Right renal cortex interstitium (tissue), 3 donors: ENCODE data around the gene RILPL1. TPM values are rescaled to one million over a fixed set of nuclear protein-coding genes. Genes with fewer than 3 reads are reported as not detected.
"Not testable (repeated sequence)": the region's sequence is repeated elsewhere in the genome, so short reads cannot be mapped to it uniquely, and the experiment has no call there.

Source experiments
- DNase-seq, 3 donors: peaks; one replicate each; pipeline ENCODE4 v3.0.0-alpha.2; 2013; ENCODE audit warnings: low read depth in 3 of 3, low spot score in 2 of 3
- polyA plus RNA-seq, 3 donors: library from polyadenylated mRNA; unstranded; fragments of 120-200 nt; gene quantifications; one replicate each; pipeline ENCODE4 v1.2.1, GENCODE V29; 2013; ENCODE audit not compliant: insufficient read length in 3 of 3

Gene RILPL1
- polyA plus RNA-seq, 3 donors, result 15.5 to 17.9 (median 16.1) TPM

DNA sequence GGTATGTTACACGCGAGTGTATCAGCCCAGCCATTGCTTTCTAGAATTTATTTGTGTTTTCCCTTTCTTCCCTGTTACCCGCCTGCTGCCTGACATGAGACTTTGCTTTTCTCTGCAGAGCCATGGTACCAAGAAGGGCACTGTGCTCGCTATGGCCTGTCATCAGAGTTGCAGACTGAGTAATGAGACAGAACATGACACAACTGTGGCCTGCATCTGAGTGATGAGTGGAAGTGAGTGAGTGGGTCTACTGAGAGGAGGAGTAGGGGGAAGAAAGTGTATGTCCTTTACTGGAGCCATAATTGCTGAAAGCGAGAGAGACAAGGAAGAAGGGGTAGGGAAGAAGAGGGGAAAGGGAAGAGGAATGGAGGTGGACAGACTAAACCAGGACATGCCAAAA is 2.9 kb downstream of the RILPL1 start:
- no peak for DNase-seq

DNA sequence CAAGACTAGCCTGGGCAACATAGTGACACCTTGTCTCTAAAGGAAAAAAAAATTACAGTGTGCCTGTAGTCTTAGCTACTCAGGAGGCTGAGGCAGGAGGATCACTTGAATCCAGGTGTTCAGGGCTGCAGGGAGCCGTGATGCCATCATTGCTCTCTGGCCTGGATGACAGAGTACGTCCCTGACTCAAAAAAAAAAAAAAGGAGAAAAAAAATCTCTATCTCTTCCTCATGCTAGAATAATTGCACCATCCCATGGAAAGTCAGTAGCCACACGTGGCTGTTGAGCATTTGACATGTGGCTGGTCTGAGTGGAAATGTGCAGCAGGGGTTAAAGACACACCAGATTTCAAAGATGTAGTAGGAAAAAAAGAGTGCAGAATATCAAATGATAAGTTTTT is 3.8 kb downstream of the RILPL1 start:
- DNase-seq, result no peak

DNA sequence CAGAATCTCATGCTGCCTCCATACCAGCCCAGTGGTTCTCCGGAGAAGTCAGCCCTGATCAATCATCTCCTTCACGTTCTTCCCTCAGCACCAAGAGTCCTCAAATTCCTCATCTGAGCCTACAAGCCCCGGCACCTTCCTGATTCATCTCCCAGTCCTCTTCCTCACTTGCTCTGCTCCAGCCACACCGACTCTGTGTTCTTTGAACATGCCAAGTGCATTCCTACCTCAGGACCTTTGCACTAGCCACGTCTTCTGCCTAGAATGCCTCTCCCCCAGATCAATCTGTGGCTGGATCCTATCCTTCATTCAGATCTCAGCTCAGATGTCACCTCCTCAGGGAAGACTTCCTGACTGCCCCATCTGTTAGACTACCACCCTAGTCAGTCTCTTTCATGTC is 4.7 kb downstream of the RILPL1 start:
- DNase-seq, result no peak

DNA sequence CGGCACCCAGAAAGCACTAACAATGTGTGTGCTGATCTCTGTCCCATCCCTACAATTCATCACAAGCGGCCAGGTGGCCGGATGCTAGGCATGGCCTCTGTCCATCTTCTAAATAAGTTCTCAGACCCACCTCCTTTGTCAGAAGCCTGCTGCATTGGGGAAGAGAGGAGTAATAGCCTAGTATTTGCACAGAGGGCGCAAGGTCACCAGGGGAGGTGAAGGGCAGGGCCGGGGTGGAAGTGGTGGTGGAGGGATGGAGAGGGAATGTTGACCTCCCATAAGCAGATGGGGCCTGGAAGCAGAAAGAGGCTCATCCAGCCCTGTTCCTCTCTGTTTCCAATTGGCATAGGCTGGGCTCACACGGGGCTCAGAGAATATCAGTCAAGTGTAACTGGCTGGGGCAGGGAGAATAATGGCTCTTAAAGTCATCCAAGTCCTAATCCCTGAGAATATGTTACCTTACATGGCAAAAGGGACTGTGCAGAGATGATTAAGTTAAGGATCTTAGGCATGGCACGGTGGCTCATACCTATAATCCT is 6.9 kb downstream of the RILPL1 start:
- no peak for DNase-seq

DNA sequence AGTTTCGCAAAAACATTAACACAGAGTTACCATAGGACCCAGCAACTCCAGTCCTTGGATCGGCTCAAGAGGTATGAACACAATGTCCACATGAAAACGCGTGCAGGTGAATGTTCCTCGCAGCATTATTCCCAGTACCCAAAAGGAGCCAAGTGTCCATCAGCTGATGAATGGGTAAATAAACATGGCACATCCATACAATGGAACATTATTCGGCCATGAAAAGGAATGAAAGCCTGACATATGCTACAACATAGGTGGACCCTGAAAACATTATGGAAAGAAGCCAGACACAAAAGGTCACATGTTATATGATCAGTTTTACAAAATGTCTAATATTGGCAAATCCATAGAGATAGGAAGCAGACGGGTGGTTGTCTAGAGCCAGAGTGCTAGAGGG is 9.1 kb downstream of the RILPL1 start:
- DNase-seq, result no peak

DNA sequence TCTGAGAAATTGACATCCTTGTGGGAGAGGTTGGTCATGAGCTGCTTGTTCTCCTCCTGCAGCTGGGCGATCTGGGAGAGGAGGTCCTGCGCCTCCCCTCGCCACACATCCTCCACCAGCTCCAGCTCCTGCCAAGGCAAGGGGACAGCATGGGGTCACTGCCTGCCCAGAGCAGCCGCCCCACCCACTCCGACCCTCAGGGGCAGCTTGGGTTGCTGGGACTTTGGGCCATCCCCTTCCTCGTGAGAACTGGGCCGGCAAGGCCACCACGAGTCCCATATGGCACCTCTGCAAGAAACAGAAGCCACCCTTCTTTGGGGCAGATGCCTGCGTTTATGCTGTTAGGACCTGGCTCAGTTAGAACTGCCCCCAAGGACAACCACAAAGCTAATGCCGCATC is 10.0 kb downstream of the RILPL1 start:
- no peak for DNase-seq

DNA sequence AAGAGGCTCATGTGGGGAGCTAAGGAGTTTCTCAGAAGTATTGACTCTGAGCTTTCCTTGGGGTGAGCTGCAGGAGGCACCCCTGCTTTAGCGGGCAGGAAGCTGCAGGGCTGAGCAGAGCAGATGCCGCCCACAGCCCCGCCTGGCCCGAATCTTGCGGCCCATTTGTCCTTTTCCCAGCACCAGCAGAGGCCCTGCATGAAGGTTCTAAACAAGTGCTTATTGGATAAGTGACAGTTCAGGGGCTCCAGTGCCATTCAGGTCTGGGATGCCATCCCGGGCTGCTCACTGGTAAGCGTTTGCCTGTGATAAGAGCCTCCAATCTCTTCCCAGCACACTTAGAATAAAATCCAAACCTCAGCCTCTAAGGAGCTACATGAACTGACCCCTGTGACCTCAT is 11.4 kb downstream of the RILPL1 start:
- DNase-seq, result no peak

DNA sequence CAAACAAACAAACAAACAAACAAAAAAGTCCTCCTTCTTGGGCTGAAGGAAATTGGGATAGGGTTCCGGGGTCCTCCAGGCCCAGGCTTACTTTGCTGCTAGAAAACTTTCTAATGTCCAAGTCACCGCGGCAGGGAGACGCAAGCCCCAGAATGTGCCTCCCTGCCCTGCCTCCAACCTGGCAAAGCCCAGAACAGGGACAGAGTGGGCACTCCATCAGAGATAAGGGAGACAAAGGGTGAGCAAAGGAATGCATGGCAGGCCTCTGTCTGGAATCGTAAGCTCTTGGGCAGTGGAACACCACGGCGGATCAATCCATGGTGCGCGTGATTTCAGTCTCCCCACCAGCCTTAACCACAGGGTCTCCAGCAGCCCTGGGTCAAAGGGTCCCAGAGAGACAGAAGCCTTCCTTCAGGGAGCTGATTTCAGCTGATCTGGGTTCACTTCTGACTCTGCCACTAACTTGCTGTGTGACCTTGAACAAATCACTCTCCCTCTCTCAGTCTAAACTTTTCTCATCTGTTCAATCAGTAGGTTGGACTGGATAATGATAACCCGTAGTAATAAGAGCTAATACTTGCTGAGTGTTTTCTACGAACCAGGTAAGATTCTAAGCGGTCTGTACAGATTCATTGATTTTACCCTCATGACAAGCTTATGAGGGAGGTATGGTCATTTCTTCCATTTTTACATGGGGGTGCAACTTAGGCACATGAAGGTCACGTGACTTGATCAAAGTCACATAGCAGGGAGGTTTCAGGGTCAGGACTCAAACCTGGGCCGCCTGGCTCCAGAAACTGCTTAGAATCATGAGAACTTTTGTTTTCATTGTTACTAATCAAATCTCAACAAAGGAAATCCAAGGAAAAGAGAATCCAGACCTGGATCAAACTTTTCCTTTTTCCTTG is 12.7 kb downstream of the RILPL1 start:
- DNase-seq, result no peak

DNA sequence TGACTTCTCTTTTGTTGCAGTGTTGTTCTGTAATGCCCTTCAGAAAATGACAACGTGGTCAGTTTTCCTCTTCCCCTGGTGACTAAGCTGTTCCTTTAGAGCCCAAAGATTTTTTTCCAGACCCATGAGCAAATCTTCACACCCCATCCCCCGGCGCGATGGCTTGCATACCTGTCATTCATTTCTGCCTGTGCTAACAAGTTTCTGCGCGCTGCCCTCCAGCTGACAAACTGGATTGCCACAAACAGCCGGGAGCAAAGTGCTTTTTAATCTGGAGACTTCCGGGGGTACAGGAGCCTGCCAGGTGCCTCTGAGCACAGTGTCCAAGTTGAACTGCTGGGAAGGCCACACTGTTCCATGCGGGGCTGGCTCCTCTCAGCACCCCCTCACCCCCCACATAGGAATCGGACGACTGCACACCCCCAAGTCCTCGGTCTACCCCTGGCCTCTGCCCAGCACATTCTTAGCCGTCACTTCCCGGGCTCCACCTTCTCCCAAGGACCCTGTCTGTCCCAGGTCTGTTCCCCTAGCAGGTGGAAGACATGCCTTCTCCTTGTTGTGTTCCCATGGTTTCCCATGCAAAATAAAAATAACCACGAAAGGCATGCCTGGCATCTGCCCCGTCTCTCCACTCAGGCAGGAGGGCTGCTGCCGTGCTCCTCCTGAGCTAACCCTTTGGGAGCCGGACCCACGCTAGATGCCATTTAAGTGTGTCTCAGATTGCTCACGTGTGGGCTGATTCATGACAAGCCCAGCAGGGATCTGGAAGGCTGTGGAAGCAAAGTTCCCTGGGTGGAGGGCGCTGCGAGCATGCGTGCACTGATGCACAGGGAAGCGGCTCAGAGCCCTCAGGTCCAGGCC is 14.1 kb downstream of the RILPL1 start:
- DNase-seq, result no peak

DNA sequence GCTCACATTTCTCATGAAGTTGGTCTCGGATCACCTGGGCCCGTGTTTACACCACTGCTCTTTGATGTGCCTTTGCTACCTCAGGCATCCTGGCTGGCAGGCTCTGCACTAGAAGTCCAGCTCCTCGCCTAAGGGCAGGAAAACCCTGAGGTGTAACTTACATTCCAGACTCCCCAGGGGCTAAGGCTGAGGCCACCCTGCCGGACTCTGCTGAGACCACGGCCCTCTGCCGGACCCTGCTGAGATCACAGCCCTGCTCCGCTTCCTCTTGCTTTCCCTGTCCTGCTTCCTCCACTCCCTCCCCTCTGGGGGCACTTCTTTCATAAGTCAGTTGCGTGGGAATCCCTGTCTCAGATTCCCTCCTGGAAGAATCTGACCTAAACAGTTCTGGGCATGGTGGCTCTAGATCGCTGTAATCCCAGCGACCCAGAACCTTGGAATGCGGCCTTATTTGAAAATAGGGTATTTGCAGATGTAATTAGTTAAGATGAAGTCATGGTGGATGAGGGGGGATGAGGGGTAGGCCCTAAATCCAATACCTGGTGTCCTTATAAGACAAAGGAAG is 17.2 kb downstream of the RILPL1 start:
- DNase-seq, result no peak

DNA sequence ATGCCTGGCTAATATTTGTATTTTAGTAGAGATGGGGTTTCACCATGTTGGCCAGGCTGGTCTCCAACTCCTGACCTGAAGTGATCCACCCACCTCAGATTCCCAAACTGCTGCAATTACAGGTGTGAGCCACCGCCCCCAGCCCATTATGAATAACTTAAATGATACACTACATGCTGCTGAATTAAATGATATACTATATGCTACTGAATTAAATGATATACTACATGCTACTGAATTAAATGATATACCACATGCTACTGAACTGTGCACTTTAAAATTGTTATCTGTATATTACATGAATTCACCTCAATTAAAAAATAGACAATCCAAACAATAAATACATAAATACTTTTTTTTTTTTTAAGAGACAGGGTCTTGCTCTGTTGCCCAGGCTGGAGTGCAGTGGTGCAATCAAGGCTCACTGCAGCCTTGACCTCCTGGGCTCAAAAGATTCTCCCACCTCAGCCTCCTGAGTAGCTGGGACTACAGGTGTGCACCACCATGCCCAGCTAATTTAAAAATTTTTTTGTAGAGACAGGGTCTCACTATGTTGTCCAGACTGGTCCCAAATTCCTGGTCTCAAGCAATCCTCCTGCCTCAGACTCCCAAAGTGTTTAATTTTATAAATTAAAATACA is 18.8 kb downstream of the RILPL1 start:
- not testable (repeated sequence) for DNase-seq

DNA sequence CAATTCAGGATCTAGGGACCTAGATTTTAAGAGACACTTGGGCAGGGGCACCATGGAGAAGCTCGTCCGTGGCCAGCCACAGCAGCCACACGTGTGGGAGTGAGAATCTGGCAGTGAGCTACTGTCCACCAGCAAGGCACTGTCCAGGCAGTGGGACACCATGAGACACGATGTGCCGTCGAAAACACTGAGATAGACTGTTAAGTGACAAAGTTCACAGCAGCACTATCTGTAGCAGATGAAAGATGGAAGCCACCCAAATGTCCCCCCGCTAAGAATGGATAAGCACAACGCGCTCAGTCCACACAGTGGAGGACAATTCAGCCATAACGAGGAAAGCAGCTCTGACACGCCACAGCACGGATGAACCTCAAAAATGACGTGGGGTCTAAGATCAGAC is 19.7 kb downstream of the RILPL1 start:
- DNase-seq, result no peak

DNA sequence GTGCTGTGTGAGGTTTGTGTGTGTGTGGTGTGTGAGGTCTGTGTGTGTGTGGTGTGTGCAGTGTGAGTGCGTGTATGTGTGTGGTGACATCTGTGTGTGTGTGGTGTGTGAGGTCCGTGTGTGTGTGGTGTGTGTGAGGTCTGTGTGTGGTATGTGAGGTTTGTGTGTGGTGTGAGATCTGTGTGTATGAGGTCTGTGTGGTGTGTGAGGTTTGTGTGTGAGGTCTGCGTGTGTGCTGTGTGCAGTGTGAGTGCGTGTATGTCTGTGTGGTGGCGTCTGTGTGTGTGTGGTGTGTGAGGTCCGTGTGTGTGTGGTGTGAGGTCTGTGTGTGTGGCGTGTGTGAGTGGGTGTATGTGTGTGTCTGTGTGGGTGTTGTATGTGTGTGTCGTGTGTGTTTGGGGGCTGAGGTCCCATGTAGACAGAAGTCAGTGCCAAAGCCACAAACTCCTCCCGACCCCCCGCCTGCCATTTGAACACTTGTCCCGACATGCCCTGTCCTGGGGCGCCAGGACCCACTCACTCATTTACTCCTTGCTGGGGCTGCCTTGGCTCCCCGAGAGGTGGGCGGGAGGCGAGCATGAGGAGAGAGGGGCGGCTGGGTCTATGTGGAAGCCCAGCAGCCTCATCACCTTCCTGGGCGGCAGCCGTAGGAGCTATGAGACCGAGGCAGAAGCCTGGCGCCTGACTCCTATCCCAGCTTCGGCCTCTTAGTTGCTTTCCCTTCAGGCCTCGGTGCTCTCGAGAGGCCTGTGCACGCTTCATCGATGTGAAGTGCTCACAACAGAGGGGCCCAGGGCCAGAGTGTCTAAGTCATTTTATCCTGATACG is 20.5 kb downstream of the RILPL1 start:
- no peak for DNase-seq

DNA sequence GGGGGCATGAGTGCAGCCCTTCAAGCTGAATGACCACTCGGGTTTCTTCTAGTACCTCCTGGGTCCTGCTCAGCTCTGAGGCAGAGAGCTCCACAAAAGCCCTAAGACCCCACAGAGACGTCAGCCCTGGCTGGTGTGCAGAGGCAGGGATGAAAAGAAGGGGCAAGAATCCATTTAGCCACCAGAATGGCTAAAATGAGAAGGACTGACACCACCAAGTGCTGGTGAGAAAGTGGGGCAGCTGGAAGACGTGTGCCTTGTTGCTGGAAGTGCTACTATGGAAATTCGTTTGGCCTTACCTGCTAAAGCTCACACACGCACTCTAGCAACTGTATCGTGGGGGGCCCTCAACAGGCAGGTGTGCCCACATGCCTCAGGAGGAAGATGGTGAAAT is 26.7 kb downstream of the RILPL1 start:
- DNase-seq, result no peak

DNA sequence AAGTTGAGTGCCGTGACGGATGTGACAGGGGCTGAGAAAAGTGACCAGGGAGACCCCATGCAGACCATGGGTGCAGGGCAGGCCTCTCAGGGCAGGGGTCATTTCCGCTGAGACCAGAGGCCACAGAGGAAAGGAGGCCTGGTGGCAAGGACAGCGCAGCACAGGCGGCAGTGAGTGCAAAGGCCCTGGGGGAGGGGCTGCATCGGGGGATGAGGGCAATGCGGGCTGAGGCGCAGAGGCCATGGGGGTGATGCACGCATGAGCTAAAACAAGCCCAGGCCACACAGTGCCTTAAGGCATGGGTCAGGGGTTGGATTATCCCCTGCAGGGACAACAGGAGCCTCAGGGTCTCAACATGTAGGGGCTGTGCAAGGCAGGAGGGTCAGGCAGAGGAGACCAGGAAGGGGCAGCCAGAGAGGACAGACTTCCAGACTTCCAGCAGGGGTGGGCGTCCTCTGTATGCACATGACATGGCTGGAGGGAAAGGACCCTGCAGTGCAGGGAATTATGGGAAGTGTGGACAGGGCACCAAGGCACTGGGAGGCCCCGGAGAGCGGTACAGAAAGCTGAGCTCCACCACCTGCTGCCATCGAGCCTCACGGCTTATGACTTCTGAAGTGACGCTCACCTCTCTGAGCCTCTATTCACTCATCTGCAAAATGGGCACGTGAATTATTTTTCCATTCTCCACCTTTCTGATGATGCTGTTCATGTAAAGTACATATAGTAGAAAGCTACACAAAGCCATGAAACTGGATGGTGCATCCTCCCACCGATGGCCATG is 27.3 kb downstream of the RILPL1 start:
- no peak for DNase-seq

DNA sequence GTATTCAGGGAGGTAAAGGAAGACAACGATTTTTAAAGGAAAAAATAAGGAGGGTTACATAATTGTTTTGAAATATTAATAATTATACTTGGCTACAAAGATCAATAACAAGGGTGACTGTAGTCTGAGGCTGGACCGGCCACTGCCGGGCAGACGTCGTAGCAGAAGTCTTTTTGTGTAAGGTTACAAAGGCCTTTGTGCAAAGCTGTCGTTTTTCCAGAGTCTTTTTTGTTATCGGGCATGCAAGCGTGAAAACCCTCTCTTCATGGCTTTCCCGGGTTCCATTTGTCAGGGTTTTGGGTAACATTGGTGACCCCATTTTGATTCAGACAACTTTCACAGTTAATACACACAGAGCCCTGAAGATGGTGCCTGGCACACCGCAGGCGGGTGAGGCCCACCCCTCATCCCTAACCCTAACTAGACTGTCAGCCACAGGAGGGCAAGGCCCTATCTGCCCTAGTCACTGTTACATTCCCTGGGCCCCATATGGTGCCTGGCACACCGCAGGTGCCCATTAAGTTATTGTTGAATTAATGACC is 31.3 kb downstream of the RILPL1 start:
- no peak for DNase-seq

DNA sequence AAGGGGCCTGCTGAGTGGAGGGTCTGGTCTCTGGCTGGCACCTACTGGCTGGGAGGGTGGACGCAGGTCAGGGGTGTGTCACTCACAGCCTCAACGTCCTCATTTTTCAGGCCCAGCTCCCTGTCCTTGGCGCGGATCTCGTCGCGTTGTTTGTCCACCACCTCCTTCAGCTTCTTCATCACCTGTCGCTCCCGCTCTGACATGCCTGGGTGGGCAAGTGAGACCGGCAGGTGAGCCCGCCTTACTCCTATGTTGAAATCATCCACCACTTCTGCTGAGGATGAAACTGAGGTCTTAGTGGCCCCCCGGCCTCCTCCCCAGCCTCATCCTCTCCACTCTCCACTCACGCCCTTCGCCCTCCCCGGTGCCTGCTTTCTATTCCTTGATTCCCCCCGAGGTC is 34.2 kb downstream of the RILPL1 start:
- no peak for DNase-seq

DNA sequence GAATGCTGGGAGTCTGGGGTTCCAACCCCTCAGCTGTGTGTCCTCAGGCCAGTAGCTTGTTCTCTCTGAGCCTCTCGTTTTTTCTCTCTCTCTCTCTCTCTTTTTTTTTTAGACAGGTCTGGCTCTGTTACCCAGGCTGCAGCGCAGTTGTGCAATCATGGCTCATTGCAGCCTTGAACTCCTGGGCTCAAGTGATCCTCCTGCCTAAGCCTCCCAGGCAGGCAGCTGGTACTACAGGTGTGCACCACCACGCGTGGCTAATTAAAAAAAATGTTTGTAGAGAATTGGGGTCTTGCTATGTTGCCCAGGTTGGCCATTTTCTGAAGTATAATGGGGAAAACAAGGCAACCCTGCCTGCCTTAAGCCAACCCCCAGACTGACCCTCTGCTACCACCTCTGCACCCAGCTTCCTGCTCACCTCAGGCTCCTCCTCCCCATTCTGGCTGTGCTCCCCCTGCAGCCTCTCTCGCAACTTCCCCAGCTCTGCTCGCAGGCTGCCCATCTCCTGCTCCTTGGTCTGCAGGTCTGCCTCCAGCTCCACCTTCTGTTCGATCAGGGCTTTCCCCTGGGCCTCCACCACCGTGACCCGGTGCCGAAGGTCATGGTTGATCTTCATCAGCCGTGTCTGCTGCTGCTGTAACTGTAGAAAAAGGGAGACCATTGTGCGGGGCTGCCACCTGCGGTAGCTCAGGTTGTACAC is 35.2 kb downstream of the RILPL1 start:
- no peak for DNase-seq
